Body of pancreas (tissue), 4 donors: Measurements from ENCODE around the gene CDC26. TPM values are rescaled to one million over a fixed set of nuclear protein-coding genes. Genes with fewer than 3 reads are reported as not detected.

Experiments
- ATAC-seq: fragments of 150-250 bp; one replicate; pipeline ENCODE4 v1.9.1; 2016
- DNase-seq, 4 donors: peaks; one replicate each; pipeline ENCODE4 v3.0.0-alpha.2; 2019
- H3K27ac ChIP-seq, 4 donors: fragments of 200-600 bp; sonication (generic); 1 replicate in 3 of 4; 2 replicates in 1 of 4; pipeline versions ENCODE4 v1.5.1 to v1.6.1; 2016 to 2019; ENCODE audit warnings: mild to moderate bottlenecking in 1 of 4, mixed read lengths in 1 of 4, moderate library complexity in 1 of 4
- H3K27me3 ChIP-seq, 2 donors: fragments of 200-600 bp; sonication (generic); one replicate each; pipeline ENCODE4 v1.6.0; 2016; ENCODE audit warnings: mild to moderate bottlenecking in 1 of 2
- H3K36me3 ChIP-seq, 2 donors: fragments of 200-600 bp; sonication (generic); replicated peaks in 1 of 2; 2 replicates each; pipeline ENCODE4 v1.5.1; 2016; ENCODE audit warnings: low read depth in 2 of 2; ENCODE audit not compliant: insufficient read depth in 1 of 2
- H3K4me1 ChIP-seq: fragments of 200-600 bp; sonication (generic); one replicate; pipeline ENCODE4 v1.6.0; 2016
- H3K4me3 ChIP-seq, 2 donors: fragments of 200-600 bp; sonication (generic); 1 replicate in 1 of 2; 2 replicates in 1 of 2; pipeline ENCODE4 v1.5.1; 2016 to 2019
- H3K9me3 ChIP-seq, 3 donors: fragments of 200-600 bp; sonication (generic); 1 replicate in 2 of 3; 2 replicates in 1 of 3; pipeline ENCODE4 v1.5.1; 2016
- POLR2A ChIP-seq, 3 donors: fragments of 450-650 bp; IDR thresholded peaks; one replicate each; pipeline ENCODE4 v1.6.1; 2016; ENCODE audit warnings: antibody characterized with exemption in 3 of 3, mild to moderate bottlenecking in 2 of 3
- WGBS, 2 donors: methylation state at CpG; one replicate each; pipeline ENCODE4 v1.1.5; 2017; 5-methylcytosine and 5-hydroxymethylcytosine counted together
- intact Hi-C: fragments of 100-400 bp; cut with DNase I; formaldehyde crosslinking; loops from one replicate; pipeline ENCODE4 v1.15.1; 2023
- total RNA-seq, 2 donors: library from RNA; depleted of rRNA; stranded (reverse); fragments of >200 nt; gene quantifications; one replicate each; pipeline ENCODE4 v1.1.0, GENCODE V29; 2016
- TF ChIP-seq, protein P1 (sequence below), 7 experiments: fragments of 450-650 bp in 4 of 7; fragments of 200-600 bp in 3 of 7; sonication (generic) in 3 of 7; IDR thresholded peaks; one replicate each; pipeline ENCODE4 v1.5.1; 2016 to 2019; ENCODE audit warnings: antibody characterized with exemption in 7 of 7

CDC26 gene
- total RNA-seq, 2 donors from 2014 or later = 21.3 to 27.0 TPM

DNA sequence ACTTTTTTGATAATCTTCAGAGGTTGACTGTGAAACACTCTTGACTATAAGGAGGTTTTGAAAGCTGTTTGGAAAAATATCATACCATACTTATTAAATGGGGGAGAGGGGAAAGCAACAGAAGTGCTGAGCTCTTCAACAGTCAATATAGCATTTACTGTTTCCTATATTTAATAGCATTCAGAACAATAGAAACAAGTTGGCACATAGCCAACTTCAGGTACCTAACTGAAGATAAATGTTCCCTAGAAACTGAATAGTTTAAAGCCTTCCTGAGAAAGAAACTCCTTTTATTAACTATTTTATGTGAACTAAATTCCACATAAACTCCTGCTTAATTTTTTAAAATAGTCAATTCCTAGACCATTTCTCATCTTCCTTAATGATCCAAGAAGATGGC lies 27.7 kb downstream of the CDC26 start:
- DNase-seq = no peak
- TF ChIP-seq, protein P1, sequence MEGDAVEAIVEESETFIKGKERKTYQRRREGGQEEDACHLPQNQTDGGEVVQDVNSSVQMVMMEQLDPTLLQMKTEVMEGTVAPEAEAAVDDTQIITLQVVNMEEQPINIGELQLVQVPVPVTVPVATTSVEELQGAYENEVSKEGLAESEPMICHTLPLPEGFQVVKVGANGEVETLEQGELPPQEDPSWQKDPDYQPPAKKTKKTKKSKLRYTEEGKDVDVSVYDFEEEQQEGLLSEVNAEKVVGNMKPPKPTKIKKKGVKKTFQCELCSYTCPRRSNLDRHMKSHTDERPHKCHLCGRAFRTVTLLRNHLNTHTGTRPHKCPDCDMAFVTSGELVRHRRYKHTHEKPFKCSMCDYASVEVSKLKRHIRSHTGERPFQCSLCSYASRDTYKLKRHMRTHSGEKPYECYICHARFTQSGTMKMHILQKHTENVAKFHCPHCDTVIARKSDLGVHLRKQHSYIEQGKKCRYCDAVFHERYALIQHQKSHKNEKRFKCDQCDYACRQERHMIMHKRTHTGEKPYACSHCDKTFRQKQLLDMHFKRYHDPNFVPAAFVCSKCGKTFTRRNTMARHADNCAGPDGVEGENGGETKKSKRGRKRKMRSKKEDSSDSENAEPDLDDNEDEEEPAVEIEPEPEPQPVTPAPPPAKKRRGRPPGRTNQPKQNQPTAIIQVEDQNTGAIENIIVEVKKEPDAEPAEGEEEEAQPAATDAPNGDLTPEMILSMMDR (IDR thresholded peaks at IDR 0.05) = no peak
- Histone ChIP-seq H3K9me3 (no peaks in the 10 kb centered on the region), H3K27ac (no peak overlapping the region), H3K27me3 (no peaks in the 10 kb centered on the region), H3K4me3 (no peak overlapping the region), H3K36me3 (no peaks in the 10 kb centered on the region), H3K4me1 (no peaks in the 10 kb centered on the region)
- intact Hi-C loops = no loop called here
- ATAC-seq = no peak

DNA sequence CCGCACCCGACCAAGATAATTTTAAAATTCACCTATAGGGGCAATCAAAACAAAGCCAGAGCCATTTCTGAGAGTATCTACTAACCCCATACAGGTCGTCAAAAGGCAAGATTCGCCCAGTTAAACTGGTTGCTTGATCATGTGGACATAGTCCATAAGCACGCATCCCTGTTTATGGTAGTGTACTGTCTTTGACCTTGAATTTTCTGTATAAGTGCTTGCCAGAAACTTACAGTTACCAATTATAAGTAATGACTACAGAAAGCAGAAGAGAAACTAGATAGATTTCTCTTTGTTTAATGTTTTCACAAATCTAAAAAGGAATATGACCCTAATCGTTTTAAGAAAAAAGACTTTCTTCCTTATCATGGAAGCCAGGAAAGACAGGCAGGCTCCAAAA lies 28.4 kb downstream of the CDC26 start:
- Histone ChIP-seq H3K27me3 (no peaks in the 10 kb centered on the region), H3K4me3 (no peak overlapping the region), H3K36me3 (no peaks in the 10 kb centered on the region), H3K9me3 (no peaks in the 10 kb centered on the region), H3K4me1 (no peaks in the 10 kb centered on the region), H3K27ac (no peak overlapping the region)
- ATAC-seq (no peak), DNase-seq (no peak)
- intact Hi-C loops = no loop called here
- no peak for TF ChIP-seq POLR2A (IDR thresholded peaks at IDR 0.05)
- TF ChIP-seq, protein P1 (IDR thresholded peaks at IDR 0.05) = no peak
- 77 to 84% methylated on average over 6 of the region's 6 CpGs for WGBS, 2 donors

DNA sequence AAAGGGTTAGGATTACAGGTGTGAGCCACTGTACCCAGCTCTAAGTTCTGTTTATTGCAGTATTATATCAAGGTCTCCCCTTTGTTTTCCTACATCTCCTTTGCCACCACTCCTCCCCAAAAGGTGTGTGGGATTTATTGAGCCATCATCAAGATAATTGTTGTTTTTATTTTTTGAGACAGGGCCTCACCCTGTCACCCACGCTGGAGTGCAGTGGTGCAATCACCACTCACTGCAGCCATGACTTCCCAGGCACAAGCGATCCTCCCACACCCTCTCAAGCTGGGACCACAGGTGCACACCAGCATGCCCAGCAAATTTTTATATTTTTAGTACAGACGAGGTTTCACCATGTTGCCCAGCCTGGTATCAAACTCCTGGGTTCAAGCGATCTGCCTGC lies 29.5 kb downstream of the CDC26 start:
- Histone ChIP-seq H3K36me3 (no peaks in the 10 kb centered on the region), H3K27ac (no peak overlapping the region), H3K4me1 (no peaks in the 10 kb centered on the region), H3K4me3 (no peak overlapping the region), H3K9me3 (no peaks in the 10 kb centered on the region), H3K27me3 (no peaks in the 10 kb centered on the region)
- DNase-seq (no peak), ATAC-seq (no peak)
- TF ChIP-seq, protein P1 (IDR thresholded peaks at IDR 0.05) = no peak
- no peak for TF ChIP-seq POLR2A (IDR thresholded peaks at IDR 0.05)
- intact Hi-C loops = no loop called here
- WGBS, 2 donors = 83 to 89% methylated on average over 4 of the region's 4 CpGs

DNA sequence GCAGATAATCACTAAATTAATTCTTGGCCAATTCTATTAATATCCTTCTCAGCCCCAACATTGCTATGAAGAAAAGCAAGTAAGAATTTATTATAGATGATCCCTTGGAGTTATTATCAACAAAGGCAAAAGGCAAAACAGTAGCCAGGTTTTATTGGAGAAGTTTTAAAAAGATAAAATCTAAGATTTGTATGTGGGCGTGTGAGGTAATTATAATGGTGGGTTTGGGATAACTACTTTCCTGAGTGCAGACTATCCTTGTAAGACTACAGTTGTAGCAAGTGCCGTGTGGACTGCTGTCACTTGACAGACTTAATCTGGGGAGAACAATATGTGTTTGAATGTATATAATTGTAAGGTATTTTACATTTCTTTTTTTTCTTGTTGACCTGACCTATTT lies 30.8 kb downstream of the CDC26 start:
- DNase-seq (no peak), ATAC-seq (no peak)
- Histone ChIP-seq H3K27me3 (no peaks in the 10 kb centered on the region), H3K9me3 (no peaks in the 10 kb centered on the region), H3K4me1 (no peaks in the 10 kb centered on the region), H3K27ac (no peak overlapping the region), H3K36me3 (no peaks in the 10 kb centered on the region), H3K4me3 (no peak overlapping the region)
- intact Hi-C loops = no loop called here
- TF ChIP-seq, protein P1 (IDR thresholded peaks at IDR 0.05) = no peak
- no peak for TF ChIP-seq POLR2A (IDR thresholded peaks at IDR 0.05)
- 81 to 85% methylated on average over 2 of the region's 2 CpGs for WGBS, 2 donors

DNA sequence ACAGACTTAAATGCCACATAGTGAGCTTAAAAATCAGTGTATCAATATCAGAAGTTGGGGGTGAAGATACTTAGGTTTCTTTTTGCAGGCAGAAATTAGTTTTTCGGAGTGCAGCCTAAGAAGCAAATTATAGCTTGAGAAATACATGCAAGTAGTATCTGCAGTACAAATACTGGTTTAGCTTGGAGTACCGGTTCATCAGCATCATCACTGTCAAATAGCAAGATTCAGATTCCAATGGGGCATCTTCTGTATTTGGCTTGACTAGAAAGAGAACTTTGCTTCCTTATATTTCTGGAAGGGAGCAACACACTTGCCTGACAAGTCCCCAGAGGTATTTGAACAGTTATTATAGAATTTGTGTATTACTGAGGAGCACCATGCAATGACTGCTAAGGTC lies 34.2 kb downstream of the CDC26 start:
- no peaks in the 10 kb centered on the region for H3K27me3 ChIP-seq
- H3K36me3 ChIP-seq = no peaks in the 10 kb centered on the region
- peaks cover under 1% of the 10 kb centered on the region for H3K4me1 ChIP-seq
- no peak for DNase-seq
- H3K9me3 ChIP-seq = no peaks in the 10 kb centered on the region
- TF ChIP-seq POLR2A (IDR thresholded peaks at IDR 0.05) = no peak
- TF ChIP-seq, protein P1 (IDR thresholded peaks at IDR 0.05) = no peak
- no peak overlapping the region for H3K4me3 ChIP-seq
- no peak overlapping the region for H3K27ac ChIP-seq
- ATAC-seq = no peak
- 94 to 97% methylated on average over 2 of the region's 2 CpGs for WGBS, 2 donors
- intact Hi-C loops = no loop called here
